Neural progenitor cell (in vitro differentiated cells): Measurements from ENCODE around the gene ERV3-1.

ENCODE experiments used
- CTCF ChIP-seq: fragments of 200-600 bp; sonication (generic); IDR thresholded peaks from 2 replicates; pipeline ENCODE4 v1.5.1; 2017; ENCODE audit warnings: antibody characterized with exemption, mild to moderate bottlenecking
- EZH2 ChIP-seq: fragments of 200-600 bp; sonication (generic); IDR thresholded peaks from 2 replicates; pipeline ENCODE4 v1.6.1; 2017; ENCODE audit warnings: antibody characterized with exemption, mild to moderate bottlenecking, moderate library complexity
- EZH2phosphoT487 ChIP-seq: fragments of 200-600 bp; sonication (generic); IDR thresholded peaks from 2 replicates; pipeline ENCODE4 v1.6.1; 2017; ENCODE audit warnings: antibody characterized with exemption

GRCh38 chr7:65001291-65001814 lies 5.1 kb downstream of the ERV3-1 start:
- TF ChIP-seq CTCF, result no peak
- no peak for TF ChIP-seq EZH2
- TF ChIP-seq EZH2phosphoT487, result no peak
